GM19099 (cell line): ENCODE measurements around the gene B4GALT5.

Experiments
- POLR2A ChIP-seq: IDR thresholded peaks from 3 replicates; pipeline ENCODE4 v1.6.1; 2011; ENCODE audit warnings: low read depth; ENCODE audit not compliant: insufficient read length; ENCODE audit errors: extremely low read depth

Gene B4GALT5

GRCh38 chr20:49602345-49603208, 111.1 kb downstream of the B4GALT5 start:
- TF ChIP-seq POLR2A = no peak

GRCh38 chr20:49601153-49601924, 112.3 kb downstream of the B4GALT5 start:
- no peak for TF ChIP-seq POLR2A

- TF ChIP-seq POLR2A = no peak
Measured at GRCh38 chr20:49599746-49600113, 113.9 kb downstream of the B4GALT5 start.

DNA sequence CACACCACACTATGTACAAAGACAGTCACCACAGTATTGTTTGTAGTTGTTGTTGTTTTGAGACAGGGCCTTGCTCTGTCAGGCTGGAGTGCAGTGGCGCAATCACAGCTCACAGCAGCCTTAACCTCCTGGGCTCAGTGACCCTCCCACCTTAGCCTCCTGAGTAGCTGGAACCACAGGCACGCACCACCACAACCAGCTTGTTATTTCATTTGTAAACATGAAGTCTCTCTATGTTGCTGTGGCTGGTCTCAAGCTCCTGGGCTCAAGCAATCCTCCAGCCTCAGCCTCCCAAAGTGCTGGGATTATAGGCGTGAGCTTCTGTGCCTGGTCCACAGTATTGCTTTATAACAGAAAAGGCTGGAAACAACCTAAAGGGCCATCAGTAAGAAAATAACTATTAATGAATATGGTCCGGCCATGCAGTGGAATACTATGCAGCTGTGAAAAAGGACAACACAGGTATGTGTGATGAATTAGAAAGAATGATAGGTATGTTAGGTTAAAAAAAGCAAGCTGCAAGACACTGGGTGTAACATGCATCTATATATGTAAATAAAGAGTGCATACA, 115.8 kb downstream of the B4GALT5 start:
- no peak for TF ChIP-seq POLR2A

DNA sequence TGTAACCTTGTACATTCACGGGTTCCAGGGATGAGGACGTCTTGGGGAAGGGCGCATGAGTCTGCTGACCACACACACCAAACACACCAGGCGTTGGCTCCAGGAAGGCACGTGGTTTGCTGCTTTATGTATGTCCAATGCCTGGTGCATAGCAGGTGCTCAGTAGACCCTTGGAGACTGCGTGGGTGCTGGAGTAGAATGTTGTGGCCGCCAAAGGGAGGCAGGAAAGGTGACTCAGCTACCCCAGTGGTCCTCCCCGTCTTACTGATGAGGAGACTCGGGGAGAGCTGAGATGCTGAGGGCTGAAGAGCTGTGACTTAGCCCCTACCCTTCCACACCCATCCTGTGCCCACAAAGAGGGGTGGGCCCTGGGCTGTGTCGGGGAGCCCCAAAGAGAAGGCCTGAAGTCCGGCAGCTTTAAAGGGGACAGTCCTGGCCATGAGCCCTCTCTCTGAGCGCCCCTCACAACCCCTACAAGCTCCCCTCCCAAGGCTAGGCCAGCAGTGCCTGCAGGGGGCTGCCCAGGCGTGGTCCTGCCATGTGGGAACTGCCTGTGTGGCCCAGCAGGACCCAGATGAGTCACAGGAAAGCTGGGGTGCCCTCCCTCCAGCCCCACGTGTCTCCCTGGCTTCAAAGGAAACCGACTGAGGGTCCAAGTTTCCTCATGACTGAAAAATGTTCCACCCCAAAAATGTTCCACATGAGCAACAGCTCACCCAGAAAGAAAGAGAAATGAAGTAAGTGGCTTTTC, 117.7 kb downstream of the B4GALT5 start:
- no peak for TF ChIP-seq POLR2A

GRCh38 chr20:49595346-49595745, 118.3 kb downstream of the B4GALT5 start:
- TF ChIP-seq POLR2A = no peak

DNA sequence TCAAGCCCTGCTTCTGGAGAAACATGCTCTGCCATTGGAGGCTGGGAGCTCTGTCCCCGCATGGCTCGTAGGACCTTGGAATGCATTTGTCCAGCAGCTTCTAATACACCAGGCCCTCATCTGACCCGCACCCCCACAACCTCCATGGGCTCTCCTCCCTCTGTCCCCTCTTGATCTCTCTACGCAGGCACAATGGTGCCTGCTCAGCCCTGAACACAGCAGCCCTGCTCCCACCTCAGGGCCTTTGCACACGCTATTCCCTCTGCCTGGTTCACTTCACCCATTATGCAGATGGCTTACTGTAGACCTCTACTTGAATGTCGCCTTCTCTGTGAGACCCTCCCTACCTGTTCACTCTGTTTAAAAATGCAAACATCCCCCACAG, 118.8 kb downstream of the B4GALT5 start:
- no peak for TF ChIP-seq POLR2A

DNA sequence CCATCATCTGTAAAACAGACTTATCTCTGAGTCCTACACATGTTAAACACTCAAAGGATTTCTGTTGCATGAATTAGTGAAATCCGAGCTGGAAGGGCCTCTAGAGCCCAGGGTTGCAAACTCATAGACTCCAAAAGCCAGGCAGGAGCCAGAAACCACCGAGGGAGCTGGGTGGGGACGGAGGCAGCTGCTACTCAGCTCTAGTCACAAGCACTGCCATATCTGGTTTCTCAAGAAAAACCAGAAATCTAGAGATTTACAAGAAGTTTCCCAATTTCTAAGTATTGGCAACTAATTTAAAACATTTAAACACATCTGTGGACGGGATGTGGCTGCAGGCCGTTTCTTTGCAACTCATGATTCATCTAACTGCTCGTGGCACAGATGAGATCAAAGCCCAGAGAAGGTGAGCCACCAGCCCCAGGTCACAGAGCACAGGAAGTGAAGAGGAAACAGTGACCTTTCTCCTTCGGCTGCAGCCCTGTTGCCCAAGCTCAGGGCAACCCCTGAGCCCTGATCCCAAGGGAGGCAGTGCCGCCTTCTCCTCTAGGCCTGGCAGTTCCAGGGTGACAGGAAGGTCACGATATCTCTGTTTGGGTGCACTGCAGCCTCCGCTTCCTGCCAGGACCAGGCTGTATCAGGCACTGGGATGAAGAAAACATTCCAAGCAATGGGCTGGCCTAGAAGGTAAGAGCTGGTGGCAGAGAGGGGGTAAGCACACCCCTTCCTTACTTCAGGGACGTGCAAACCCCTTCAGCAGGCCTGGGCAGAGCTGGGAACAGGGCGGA, 119.3 kb downstream of the B4GALT5 start:
- no peak for TF ChIP-seq POLR2A

DNA sequence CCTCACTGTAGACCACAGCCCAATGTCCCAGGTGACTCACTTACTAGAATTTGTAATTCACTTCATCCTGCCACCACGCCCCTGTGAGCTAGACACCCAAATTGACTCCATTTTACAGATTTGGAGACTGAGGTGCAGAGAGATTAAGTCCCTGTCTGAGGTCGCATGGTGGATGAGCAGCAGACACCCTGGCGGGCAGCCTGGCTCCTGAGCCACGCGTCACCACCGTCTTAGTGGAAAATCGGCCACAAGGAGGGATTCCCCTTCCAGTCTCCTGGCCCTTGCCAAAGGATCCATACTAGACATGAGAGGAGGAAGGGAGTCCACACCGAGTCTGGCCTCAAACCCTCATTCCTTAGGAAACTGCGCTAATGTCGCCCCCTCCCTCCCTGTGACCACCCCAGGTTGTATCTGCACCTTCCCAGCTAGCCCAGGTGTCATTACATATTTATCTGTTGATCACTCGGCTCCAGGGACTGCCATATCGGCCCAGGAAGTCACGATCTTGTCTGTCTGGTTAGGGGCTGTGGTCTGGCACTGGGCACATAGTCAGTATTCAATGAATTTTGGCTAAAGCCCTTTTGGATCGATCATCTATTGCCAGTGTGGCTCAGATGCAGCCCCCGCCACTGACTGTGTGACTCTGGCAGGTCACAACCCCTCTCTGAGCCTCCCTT, 120.1 kb downstream of the B4GALT5 start:
- no peak for TF ChIP-seq POLR2A

DNA sequence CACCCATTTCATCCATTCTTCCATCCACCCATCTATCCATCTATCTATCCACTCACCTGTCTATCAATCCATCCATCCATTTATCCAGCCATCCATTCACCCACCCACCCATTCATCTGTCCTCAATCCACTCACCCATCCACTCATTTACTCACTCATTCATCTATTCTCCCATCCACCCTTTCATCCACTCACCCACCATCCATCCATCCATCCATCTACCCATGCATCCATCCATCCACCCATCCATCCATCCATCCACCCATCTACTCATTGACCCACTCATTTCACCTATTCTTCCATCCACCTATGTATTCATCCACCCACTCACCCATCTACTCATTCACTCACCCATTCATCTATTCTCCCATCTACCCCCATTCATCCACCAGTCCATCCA, 121.6 kb downstream of the B4GALT5 start:
- TF ChIP-seq POLR2A = no peak

- TF ChIP-seq POLR2A = no peak
Measured at GRCh38 chr20:49591217-49591865, 122.3 kb downstream of the B4GALT5 start.

GRCh38 chr20:49590163-49591017, 123.3 kb downstream of the B4GALT5 start:
- no peak for TF ChIP-seq POLR2A
